Adrenal gland (tissue), 5 donors: ENCODE results near the gene LMAN1L.

Source experiments
- POLR2A ChIP-seq, 2 donors: fragments of 450-650 bp; IDR thresholded peaks; one replicate each; pipeline ENCODE4 v1.6.1; 2017; ENCODE audit warnings: antibody characterized with exemption in 2 of 2, mild to moderate bottlenecking in 2 of 2, moderate library complexity in 1 of 2
- TF ChIP-seq, protein P1 (sequence below), 6 experiments: fragments of 450-650 bp in 4 of 6; fragments of 200-600 bp in 2 of 6; sonication (generic) in 1 of 6; IDR thresholded peaks; 1 replicate in 5 of 6; 2 replicates in 1 of 6; pipeline versions ENCODE4 v1.5.1 to v1.8.0; 2016 to 2021; ENCODE audit warnings: antibody characterized with exemption in 6 of 6, mild to moderate bottlenecking in 2 of 6, moderate library complexity in 1 of 6
- donor health status: DM: no; HTN: no; CAD: no.

DNA sequence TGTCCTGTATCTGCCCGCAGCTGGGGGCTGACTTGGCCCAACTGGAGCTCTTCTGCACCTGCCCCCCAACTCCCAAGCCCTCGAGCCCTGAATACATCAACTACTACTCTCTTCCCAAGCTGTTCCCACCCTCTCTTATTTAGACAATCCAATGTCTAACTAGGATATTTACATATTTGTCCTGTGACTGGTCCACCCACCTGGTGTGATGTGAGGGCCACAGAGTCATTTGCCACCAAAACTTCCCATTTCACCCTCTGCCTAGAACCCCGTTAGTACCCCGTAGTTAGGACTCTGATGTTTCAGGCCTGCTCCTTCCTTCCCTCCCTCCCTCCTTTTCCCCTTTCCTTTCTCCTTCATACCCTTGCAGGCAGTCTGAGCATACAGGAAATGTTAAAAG lies 20.2 kb downstream of the LMAN1L start:
- TF ChIP-seq, protein P1, sequence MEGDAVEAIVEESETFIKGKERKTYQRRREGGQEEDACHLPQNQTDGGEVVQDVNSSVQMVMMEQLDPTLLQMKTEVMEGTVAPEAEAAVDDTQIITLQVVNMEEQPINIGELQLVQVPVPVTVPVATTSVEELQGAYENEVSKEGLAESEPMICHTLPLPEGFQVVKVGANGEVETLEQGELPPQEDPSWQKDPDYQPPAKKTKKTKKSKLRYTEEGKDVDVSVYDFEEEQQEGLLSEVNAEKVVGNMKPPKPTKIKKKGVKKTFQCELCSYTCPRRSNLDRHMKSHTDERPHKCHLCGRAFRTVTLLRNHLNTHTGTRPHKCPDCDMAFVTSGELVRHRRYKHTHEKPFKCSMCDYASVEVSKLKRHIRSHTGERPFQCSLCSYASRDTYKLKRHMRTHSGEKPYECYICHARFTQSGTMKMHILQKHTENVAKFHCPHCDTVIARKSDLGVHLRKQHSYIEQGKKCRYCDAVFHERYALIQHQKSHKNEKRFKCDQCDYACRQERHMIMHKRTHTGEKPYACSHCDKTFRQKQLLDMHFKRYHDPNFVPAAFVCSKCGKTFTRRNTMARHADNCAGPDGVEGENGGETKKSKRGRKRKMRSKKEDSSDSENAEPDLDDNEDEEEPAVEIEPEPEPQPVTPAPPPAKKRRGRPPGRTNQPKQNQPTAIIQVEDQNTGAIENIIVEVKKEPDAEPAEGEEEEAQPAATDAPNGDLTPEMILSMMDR (IDR thresholded peaks at IDR 0.05), result no peak
- TF ChIP-seq POLR2A (IDR thresholded peaks at IDR 0.05), result no peak
